ENCODE measurements around the gene SLC6A3.
A peak's percentile ranks its signal among the peaks of the same experiment; 100 is the strongest.

Gene SLC6A3

DNA sequence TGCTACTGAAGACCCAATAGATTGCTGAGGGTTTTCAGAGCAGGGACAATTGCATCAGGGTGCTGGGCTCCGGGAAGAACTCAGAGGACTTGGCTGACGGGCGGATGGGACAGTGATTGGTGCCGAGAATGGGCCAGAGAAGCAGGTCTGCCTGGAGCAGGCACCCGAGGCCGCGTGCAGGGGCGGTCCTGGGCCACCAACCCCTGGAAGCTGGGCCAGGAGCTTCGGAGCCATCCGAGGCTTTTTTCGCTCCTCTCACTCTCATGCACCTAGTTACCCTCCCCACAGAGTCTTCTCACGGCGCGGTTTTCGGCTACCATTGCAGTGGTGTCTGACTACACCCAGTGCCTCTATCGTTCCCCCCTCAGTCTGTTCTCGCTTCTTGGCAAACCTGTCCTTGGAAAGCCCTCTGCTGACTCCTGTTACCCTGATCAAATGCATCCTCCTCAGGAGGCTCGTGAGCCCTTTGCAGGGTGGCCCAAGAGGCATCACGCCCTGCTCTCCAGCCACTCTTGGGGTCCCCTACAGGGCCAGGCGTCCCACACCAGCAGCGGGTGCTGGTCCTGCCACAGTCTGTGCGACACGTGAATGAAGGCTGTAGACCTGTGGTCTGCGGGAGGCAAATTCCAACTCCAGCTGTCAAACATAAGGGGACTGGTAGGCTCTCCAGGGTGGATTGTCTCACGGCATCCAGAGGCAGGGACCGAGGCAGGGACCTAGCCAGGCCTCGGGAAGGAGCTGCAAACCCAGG lies 99.2 kb downstream of the SLC6A3 start:
- no peak for DNase-seq (ENCODE audit: low read depth)

DNA sequence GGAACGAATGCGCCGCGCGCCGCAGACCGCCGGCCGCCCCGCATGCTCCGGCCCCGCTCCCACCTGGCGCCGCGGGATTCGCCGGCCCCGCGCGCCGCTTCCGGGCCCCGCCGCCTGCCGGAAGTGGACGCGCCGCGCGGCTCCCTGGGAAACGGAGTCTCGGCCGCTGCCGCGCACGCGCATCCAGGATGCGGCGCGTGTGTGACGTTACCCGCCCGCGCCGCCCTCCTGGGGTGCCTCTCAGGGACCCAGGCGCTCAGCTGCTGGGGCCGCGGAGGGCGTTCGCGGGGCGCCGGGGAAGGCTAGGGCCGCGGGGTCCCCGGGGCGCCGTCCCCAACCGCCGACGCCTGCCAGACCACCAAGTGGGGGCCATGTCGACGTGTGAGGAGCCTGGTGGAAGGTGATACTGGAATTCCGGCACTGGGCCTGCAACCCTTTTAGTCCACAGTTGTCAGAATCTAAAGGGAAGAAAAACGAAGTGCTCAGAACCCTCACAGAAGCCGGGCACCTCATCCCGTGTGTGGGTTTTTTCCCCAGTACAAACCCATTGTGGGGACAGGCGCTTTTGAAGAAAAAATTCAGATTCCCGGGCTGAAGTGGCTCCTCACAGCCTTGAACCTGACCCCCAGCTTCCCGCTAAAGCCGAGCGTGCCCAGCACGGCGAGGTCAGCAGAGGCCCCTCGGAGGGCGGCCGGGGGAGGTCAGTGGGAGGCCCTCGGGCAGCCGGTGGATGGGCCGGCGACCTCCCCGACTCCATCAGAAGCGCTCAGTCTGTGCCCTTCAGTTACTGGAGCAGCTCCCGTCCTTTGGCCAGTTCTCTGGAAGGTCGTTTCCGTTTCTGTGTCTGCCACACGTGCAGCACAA lies 100.0 kb downstream of the SLC6A3 start, which contains the start of gene CLPTM1L:
Gene CLPTM1L (minus strand): TSS at position 125 of the 864 bp plus-strand sequence. CDS start 258 bp downstream, outside the sequence.
- peak; percentile 74 for DNase-seq (ENCODE audit: low read depth)

DNA sequence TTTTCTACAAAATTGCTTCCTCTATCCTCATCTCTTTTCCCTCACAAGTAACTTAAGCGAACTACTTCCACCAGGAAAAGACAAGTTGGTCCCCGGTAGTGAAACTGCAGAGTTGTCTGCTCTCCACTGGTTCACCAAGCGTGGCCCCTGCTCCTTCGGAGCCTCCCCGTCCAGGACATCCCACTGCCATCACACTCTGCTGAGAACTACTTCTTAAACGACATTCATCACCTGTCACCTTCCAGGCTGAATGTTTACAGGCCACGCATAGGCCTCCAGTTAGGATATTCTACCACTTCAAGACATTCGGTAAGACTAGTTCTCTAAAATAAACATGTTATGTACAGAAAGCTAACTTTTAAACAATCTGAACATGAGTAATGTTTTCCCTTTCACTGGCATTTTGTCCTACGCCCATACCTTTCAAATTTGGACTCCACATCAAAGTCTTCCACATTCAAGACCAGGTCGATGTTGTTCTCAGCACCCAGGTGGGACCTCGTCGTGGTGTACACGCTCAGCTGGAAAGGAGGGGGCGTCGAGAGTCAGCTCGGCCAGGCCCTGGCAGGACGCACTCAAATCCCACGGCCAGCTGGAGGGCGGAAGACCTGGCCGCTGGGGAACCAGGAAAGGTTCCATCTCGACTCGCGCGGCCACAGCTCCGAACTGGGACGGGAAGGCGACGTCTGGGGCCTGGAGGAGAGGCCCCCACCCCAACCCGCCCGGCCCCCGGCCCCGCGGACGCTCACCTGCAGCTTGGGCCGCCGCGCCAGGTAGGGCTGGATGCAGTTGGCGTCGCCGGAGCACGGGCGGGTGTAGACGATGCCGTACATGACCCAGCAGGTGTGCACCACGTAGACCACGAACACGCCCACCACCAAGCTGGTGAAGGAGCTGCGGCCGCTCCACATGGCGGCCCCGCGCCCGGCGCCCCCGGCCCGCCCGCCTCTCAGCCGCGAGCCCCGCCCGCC lies 101.0 kb downstream of the SLC6A3 start:
- DNase-seq (ENCODE audit: low read depth), result no peak

DNA sequence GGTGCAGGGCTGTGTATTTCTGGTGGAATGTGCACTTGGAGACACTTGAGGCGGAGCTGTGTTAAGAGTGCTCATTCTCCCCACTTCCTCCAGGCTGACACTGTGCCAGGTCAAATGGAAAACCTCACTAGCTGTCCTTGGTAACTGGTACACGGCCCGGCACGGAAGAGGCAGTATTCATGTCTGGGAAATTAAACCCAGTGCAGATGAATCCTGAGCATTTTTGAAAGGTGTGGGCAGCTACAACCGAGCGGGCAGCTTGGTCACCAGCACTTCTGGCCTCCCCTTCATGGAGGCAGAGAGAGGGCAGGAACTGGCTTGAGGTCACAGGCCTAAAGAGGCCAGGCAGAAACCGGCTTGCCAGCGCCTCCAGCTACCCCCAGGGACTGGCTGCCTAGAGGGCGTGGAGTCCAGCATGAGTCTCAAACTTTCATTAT lies 101.9 kb downstream of the SLC6A3 start:
- DNase-seq (ENCODE audit: low read depth), result no peak

Data from GM04504 (cell line).